Measurements from ENCODE around the gene ALKBH3.

Gene ALKBH3

DNA sequence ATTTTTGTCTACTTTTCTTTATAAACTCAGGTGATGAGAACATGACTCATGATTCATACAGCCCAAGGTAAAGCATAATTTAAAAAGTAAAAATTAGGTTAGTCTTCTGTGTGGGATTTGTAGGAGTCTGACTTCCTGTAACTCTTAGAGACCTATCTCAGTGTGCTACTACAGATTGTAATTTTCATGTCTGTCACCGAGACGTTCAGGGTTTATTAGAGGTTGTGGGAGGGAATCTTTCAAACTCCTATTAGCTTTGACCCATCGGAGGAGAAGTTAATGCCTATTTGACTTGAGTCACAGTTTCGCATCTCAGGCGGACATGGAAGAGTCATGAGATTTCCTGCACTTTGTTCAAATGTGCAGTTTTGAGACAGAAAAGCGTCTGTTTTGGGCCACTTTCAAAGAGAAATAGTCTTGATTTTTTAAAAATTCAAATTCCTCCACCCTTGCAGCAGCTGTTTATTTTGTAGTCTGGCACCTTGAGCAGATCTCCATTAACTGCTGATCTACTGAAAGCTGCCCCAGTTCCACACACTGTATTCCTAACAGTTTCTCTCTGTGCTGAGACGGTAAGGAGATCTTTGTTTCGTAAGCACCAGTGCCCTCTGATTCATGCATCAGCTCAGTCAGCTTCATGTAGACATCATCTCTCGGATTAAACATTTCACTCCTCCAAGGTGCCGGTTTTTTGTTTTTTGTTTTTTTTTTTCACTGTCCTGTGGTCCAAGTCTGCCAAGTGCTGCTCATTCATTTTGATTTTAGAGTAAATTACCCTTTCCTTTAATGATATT is 24.3 kb downstream of the ALKBH3 start:
- H3K9me3 Mint-ChIP-seq, result no peaks in the 10 kb centered on the region
- H3K36me3 Mint-ChIP-seq (ENCODE audit: low read depth), result peaks cover 18% of the 10 kb centered on the region
- no peak overlapping the region for H3K27ac Mint-ChIP-seq

DNA sequence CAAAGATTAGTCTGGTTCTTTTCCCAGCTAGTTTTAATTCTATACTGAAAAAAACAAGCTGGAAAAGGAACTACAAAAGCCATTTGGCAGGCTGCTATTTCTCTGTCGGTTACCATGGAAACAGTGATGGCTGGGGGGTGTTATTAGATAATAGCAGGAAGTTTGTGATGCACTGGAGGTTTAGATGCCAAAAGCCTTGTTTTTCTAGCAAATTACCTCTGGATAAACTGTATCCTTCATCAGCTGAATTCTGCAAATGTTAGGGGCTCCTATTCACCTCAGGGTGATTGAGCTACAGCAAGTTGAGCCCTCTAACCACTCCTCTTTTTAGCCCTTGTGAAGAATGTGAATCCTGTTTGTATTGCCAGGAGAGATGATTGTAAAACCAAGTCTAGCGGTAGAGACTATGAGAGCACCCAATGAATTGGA is 25.2 kb downstream of the ALKBH3 start:
- peaks cover 9% of the 10 kb centered on the region for H3K4me1 Mint-ChIP-seq (ENCODE audit: low read depth)
- H3K36me3 Mint-ChIP-seq (ENCODE audit: low read depth), result peaks cover 20% of the 10 kb centered on the region
- no peak overlapping the region for H3K4me3 Mint-ChIP-seq
- H3K27me3 Mint-ChIP-seq (ENCODE audit: low read depth), result no peaks in the 10 kb centered on the region
- DNase-seq (ENCODE audit: low spot score), result no peak
- no peak overlapping the region for H3K27ac Mint-ChIP-seq
- H3K9me3 Mint-ChIP-seq, result no peaks in the 10 kb centered on the region

More for the DNA sequence above, 24.3 kb downstream of the ALKBH3 start:
- Mint-ChIP-seq H3K4me3 (no peak overlapping the region), H3K4me1 (ENCODE audit: low read depth) (peaks cover 9% of the 10 kb centered on the region), H3K27me3 (ENCODE audit: low read depth) (no peaks in the 10 kb centered on the region)
- DNase-seq (ENCODE audit: low spot score), result no peak

DNA sequence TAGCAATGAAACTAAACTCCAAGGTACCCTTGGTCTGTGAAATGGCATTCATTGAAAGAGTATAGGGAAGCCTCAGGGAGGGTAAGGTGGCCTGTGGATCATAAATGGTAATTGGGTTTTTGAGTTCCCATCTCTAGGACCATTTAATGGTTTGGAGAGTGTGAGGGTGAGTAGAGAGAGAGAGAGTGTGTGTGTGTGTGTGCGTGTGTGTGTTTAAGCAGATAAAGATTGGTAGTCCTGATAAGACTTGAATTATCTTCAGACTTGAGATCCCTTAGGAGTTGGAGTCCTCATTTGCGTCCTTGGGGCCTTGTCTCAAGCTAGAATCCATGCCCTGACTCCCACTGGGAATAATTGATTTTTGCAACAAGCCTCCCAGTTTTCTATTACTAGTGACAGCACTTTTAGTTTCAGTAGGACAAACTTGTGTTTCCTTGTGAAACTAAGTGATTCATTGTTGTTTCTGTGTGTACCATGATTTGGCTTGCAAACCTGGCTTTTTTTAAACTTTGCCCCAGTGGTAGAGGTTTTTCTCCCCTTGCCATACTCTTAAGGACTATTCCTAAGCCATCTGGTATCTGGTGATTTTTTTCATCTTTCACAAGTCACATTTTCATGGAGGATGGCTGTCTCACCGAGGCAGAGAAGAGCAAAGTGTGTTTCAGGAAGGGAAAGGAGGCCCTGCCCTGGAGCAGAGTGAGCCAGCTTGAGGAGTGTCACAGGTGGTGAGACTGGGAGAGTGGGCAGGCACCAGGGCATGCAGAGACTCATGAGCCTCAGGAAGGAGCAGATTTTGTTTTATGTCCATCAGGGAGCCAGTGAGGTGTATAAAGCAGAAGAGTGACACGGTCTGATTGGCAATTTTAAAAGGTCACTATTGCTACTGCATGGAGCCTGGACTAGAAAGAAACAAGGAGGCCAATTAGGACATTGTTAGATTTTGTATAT is 26.7 kb downstream of the ALKBH3 start:
- no peak overlapping the region for H3K4me3 Mint-ChIP-seq
- no peaks in the 10 kb centered on the region for H3K9me3 Mint-ChIP-seq
- DNase-seq (ENCODE audit: low spot score), result no peak
- H3K27me3 Mint-ChIP-seq (ENCODE audit: low read depth), result no peaks in the 10 kb centered on the region
- peaks cover 17% of the 10 kb centered on the region for H3K36me3 Mint-ChIP-seq (ENCODE audit: low read depth)
- no peak overlapping the region for H3K27ac Mint-ChIP-seq
- peaks cover 11% of the 10 kb centered on the region for H3K4me1 Mint-ChIP-seq (ENCODE audit: low read depth)

DNA sequence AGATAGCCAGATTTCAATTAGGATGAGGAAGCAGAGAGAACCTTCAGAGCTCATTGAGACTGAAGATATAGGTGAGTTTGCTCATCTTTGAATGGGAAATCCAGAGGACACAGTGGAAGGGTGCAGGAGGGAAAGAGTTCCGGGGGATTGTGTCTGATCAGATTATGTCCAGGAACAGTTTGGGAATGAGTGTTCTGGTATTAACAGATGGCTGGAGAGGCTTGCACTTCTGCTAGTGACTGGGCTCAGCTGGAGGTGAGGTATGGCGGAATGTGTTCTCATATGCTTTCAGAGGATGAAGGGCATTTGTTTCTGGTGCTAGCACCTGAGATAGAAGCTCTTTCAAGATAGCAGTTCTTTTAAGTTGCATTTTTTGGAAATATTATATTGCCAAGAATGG is 27.6 kb downstream of the ALKBH3 start:
- Mint-ChIP-seq H3K9me3 (no peaks in the 10 kb centered on the region), H3K4me3 (no peak overlapping the region), H3K4me1 (ENCODE audit: low read depth) (peaks cover 13% of the 10 kb centered on the region), H3K27me3 (ENCODE audit: low read depth) (no peaks in the 10 kb centered on the region), H3K27ac (no peak overlapping the region), H3K36me3 (ENCODE audit: low read depth) (peaks cover 17% of the 10 kb centered on the region)
- DNase-seq (ENCODE audit: low spot score), result no peak

DNA sequence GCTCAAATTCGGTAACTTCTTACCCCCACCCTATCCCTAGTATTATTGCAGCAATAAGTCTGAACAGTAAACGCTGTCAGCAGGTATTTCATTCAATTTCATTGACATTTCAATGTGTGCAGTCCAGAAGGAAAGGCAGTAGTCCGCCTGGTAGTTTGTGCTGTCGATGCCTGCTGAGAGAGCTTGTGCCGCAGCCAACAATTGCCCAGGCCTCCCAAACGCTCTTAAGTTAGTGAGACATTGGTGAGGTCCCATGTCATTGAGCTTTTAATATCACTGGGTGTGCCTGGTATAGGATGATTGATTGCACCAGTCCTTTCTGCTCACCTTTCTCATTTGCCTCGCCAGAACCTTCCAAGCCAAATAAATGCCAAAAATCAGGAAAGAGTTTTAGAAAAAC is 28.1 kb downstream of the ALKBH3 start:
- no peaks in the 10 kb centered on the region for H3K27me3 Mint-ChIP-seq (ENCODE audit: low read depth)
- H3K27ac Mint-ChIP-seq, result no peak overlapping the region
- no peak overlapping the region for H3K4me3 Mint-ChIP-seq
- peaks cover 16% of the 10 kb centered on the region for H3K36me3 Mint-ChIP-seq (ENCODE audit: low read depth)
- no peak for DNase-seq (ENCODE audit: low spot score)
- no peaks in the 10 kb centered on the region for H3K9me3 Mint-ChIP-seq
- peaks cover 13% of the 10 kb centered on the region for H3K4me1 Mint-ChIP-seq (ENCODE audit: low read depth)

DNA sequence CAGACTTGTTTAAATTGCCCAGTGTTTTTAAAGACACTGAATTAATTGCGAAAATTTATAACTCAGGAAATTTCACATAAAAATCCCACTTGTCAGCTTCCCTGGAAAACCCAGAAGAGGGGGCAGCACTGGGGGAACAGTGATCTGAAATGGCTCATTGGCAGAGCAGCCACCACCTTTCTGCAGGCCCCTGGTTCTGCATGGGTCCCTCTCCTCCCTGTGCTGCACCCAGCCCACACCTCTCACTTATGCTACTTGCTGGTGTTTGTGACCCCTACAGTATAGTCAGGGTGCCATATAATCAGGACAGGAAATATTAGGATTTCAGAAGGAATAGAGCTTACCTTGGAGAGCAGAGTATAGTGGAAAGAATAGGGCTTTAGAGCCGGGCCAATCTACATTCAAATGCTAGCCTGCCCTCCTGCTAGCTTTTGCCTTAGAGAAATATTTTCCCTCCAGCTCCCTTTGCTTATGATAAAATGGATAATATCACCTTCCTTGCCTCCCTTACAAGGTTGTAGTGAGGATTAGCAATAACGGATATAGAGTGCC is 33.3 kb downstream of the ALKBH3 start:
- DNase-seq (ENCODE audit: low spot score), result no peak
- H3K36me3 Mint-ChIP-seq (ENCODE audit: low read depth), result peaks cover 15% of the 10 kb centered on the region

DNA sequence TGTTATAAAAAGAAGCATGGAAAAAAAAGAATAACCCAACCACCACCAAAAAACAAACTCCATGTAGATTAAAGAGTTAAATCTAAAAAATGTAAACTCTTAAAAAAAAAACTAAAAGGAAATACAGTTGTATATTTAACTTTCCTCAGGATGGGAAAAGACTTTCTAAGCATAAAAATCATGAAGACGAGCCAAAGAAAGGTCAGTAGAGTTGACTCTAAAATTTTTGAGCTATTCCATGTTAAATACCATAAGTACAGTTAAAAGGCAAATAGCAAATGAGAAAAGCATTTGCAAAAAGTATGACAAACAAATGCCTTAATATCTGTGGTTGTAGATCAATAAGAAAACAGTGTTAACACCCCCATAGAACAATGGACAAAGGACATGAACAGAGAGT is 33.8 kb downstream of the ALKBH3 start:
- Mint-ChIP-seq H3K4me1 (ENCODE audit: low read depth) (peaks cover 4% of the 10 kb centered on the region), H3K27me3 (ENCODE audit: low read depth) (no peaks in the 10 kb centered on the region), H3K9me3 (no peaks in the 10 kb centered on the region), H3K27ac (no peak overlapping the region), H3K36me3 (ENCODE audit: low read depth) (peaks cover 15% of the 10 kb centered on the region), H3K4me3 (no peak overlapping the region)
- DNase-seq (ENCODE audit: low spot score), result no peak

More for the DNA sequence above, 33.3 kb downstream of the ALKBH3 start:
- H3K27ac Mint-ChIP-seq, result no peak overlapping the region
- H3K4me1 Mint-ChIP-seq (ENCODE audit: low read depth), result peaks cover 4% of the 10 kb centered on the region
- no peaks in the 10 kb centered on the region for H3K27me3 Mint-ChIP-seq (ENCODE audit: low read depth)
- H3K9me3 Mint-ChIP-seq, result no peaks in the 10 kb centered on the region
- H3K4me3 Mint-ChIP-seq, result no peak overlapping the region

DNA sequence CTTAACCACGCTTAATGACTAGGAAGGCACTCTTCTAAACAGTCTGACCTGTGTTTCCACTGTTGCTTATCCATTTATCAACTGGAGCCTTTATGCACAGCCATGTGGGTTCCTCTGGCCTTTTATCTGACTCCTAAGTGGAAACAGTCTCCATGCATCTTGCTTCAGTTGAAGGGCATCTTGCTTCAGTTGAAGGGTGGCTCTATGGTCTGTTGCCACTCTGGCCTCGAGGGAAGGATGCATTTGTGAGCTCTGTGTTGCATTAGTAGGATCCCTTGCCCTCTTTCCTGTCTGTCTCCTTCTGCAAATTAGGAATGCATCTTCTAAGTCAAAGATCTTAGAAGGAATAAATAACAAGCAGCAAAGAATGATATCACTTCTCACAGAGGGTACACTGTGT is 36.0 kb downstream of the ALKBH3 start:
- peaks cover 19% of the 10 kb centered on the region for H3K36me3 Mint-ChIP-seq (ENCODE audit: low read depth)
- H3K27me3 Mint-ChIP-seq (ENCODE audit: low read depth), result no peaks in the 10 kb centered on the region
- no peak overlapping the region for H3K27ac Mint-ChIP-seq
- H3K9me3 Mint-ChIP-seq, result no peaks in the 10 kb centered on the region
- H3K4me3 Mint-ChIP-seq, result no peak overlapping the region
- DNase-seq (ENCODE audit: low spot score), result no peak
- peaks cover 6% of the 10 kb centered on the region for H3K4me1 Mint-ChIP-seq (ENCODE audit: low read depth)

DNA sequence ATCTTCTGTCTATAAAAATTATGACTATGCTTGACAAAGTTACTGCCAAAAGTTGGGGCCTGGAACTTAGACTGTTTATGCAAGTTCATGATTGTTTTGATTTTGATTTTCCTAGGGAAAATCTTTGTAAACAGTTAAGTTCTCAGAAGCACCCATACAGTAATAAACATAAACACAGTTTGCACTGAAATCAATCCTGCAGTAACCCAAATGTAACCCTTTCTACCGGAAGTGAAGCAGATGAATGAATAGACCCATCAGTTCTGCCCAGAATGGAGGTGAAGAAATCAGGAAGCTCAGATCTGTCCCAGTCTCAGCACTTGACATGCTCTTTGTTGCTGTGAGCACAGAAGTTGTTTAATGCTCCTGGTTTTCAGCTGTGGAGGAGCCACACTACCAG is 37.2 kb downstream of the ALKBH3 start:
- H3K27me3 Mint-ChIP-seq (ENCODE audit: low read depth), result no peaks in the 10 kb centered on the region
- no peak for DNase-seq (ENCODE audit: low spot score)
- H3K4me1 Mint-ChIP-seq (ENCODE audit: low read depth), result peaks cover 4% of the 10 kb centered on the region
- no peak overlapping the region for H3K4me3 Mint-ChIP-seq
- H3K36me3 Mint-ChIP-seq (ENCODE audit: low read depth), result peaks cover 15% of the 10 kb centered on the region
- H3K27ac Mint-ChIP-seq, result no peak overlapping the region
- H3K9me3 Mint-ChIP-seq, result no peaks in the 10 kb centered on the region

DNA sequence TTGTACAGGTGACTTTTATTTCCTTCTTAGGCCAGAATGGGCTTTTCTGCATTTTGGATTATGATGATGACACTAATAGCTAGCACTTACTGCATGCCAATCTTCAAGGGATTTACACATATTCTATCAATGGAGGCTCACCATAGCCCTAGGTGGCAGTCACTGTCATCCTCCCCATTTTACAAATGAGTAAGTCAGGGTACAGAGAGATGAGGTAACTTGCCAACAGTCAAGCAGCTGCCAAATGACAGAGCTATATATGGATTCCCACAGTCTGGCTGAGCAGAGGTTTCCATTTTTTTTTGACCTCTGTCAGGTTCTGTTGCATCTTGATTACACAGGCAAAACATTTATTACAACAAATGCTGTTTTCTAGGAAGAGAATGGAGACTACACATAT is 38.0 kb downstream of the ALKBH3 start:
- H3K27ac Mint-ChIP-seq, result no peak overlapping the region
- H3K9me3 Mint-ChIP-seq, result no peaks in the 10 kb centered on the region
- DNase-seq (ENCODE audit: low spot score), result no peak
- peaks cover 4% of the 10 kb centered on the region for H3K4me1 Mint-ChIP-seq (ENCODE audit: low read depth)
- H3K4me3 Mint-ChIP-seq, result no peak overlapping the region
- peaks cover 13% of the 10 kb centered on the region for H3K36me3 Mint-ChIP-seq (ENCODE audit: low read depth)
- H3K27me3 Mint-ChIP-seq (ENCODE audit: low read depth), result no peaks in the 10 kb centered on the region

DNA sequence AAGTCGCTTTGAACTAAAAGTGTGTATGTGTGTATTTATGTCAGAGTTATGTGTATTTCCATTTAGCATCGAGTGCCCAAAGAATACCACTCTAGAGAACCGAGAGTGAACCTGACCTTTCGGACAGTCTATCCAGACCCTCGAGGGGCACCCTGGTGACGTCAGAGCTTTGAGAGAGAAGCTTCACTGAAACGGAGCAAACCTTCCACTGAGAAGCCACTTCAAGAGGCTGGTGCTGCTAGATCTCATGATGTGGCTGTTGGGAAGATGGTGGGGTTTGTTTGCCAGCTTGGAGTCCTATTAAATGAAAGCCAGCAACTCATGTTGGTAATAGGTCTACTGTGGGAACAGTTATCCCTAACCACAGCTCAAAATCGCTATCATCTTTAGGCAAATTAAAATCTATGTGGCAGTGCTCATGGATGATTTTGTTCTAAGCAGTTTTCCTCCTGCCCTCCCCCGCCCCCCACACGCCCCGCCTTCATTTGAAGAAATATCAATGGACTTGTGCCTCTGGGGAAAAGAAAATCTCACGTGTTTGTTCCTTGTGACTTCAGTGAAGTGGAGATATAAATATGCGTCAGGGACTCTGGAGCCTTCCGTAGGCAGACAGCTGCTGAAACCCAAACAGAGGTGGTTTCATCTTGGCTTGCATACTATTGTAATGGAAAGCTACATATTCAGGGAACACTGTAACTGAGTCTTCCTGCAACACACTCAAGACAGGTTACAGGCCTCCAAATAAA is 39.4 kb downstream of the ALKBH3 start:
- Mint-ChIP-seq H3K4me3 (no peak overlapping the region), H3K4me1 (ENCODE audit: low read depth) (peaks cover 4% of the 10 kb centered on the region), H3K9me3 (no peaks in the 10 kb centered on the region), H3K27me3 (ENCODE audit: low read depth) (no peaks in the 10 kb centered on the region), H3K36me3 (ENCODE audit: low read depth) (peaks cover 9% of the 10 kb centered on the region), H3K27ac (no peak overlapping the region)
- no peak for DNase-seq (ENCODE audit: low spot score)

DNA sequence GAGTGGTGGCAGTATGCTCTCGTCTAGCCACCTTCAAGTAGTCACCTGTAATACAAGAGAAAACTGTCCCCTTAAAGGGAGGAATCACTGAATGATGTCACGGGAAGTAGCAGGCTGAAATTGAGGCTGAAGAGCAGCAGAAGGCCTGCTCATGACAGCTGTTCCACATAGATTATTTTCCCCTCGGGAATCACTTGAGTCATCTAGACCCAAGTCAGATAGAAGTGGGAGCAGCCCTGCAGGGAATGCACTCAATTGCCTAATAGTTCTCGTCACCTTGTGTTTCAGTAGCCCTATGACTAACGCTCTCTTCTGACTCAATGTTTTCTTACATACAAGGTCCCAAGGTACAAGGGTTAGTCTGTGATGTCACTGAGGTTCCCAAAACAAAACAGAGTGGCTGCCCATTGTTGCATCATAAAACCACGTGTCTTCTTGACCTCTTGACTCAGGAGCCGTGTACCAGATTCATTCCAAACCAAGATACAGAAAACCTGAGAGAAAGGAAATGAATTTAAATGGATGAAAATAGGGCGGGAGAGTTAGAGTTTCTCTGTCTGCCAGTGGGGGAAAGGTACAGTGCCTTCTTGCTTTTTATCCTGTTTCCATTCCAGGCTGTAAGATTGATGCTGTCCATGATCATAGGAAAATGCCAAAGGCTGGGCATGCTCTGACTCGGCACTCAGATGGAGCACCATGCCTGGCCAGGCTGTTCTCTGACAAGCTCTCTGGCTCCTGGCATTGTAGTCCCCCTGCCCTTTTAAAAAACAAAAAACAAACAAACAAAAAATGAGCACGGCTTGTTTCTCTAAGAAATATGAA is 40.2 kb downstream of the ALKBH3 start:
- no peaks in the 10 kb centered on the region for H3K9me3 Mint-ChIP-seq
- no peaks in the 10 kb centered on the region for H3K27me3 Mint-ChIP-seq (ENCODE audit: low read depth)
- H3K27ac Mint-ChIP-seq, result no peak overlapping the region
- DNase-seq (ENCODE audit: low spot score), result peak; percentile 30
- peaks cover 7% of the 10 kb centered on the region for H3K36me3 Mint-ChIP-seq (ENCODE audit: low read depth)
- peaks cover 4% of the 10 kb centered on the region for H3K4me1 Mint-ChIP-seq (ENCODE audit: low read depth)
- no peak overlapping the region for H3K4me3 Mint-ChIP-seq
